HUES6 (cell line): Measurements from ENCODE around the gene GSC.
"Not testable (repeated sequence)": the region's sequence is repeated elsewhere in the genome, so short reads cannot be mapped to it uniquely, and the experiment has no call there.

Experiments
- H3K27ac ChIP-seq: 2 replicates; pipeline ENCODE4 v1.7.0; 2013; ENCODE audit warnings: low read depth, mild to moderate bottlenecking, low read length, inconsistent platforms
- H3K27me3 ChIP-seq: 2 replicates; pipeline ENCODE4 v1.6.1; 2013; ENCODE audit warnings: low read length; ENCODE audit not compliant: control insufficient read depth, insufficient read depth
- H3K36me3 ChIP-seq: 2 replicates; pipeline ENCODE4 v1.6.1; 2013; ENCODE audit warnings: low read length; ENCODE audit not compliant: control insufficient read depth, insufficient read depth
- H3K4me1 ChIP-seq: 2 replicates; pipeline ENCODE4 v1.6.1; 2013; ENCODE audit warnings: low read length; ENCODE audit not compliant: control insufficient read depth, insufficient read depth
- H3K4me3 ChIP-seq: 2 replicates; pipeline ENCODE4 v1.5.1; 2013; ENCODE audit warnings: low read depth, low read length
- H3K9ac ChIP-seq: one replicate; pipeline ENCODE4 v1.6.1; 2013; ENCODE audit warnings: mild to moderate bottlenecking, low read length
- H3K9me3 ChIP-seq: 2 replicates; pipeline ENCODE4 v1.6.1; 2013; ENCODE audit warnings: low read depth, low read length; ENCODE audit not compliant: control insufficient read depth, insufficient read depth

The GSC gene

GRCh38 chr14:94738097-94738496 is 31.8 kb downstream of the GSC start:
- Histone ChIP-seq H3K9ac (no peak overlapping the region), H3K4me1 (no peaks in the 10 kb centered on the region), H3K27me3 (no peaks in the 10 kb centered on the region), H3K27ac (no peak overlapping the region), H3K9me3 (no peaks in the 10 kb centered on the region), H3K36me3 (no peaks in the 10 kb centered on the region), H3K4me3 (no peak overlapping the region)

GRCh38 chr14:94728950-94729349 is 41.0 kb downstream of the GSC start:
- Histone ChIP-seq H3K27ac (no peak overlapping the region), H3K4me1 (no peaks in the 10 kb centered on the region), H3K36me3 (no peaks in the 10 kb centered on the region), H3K9ac (no peak overlapping the region), H3K4me3 (no peak overlapping the region), H3K9me3 (no peaks in the 10 kb centered on the region), H3K27me3 (no peaks in the 10 kb centered on the region)

- H3K27me3 ChIP-seq, H3K9me3 ChIP-seq, H3K9ac ChIP-seq, H3K27ac ChIP-seq, H3K4me3 ChIP-seq, H3K36me3 ChIP-seq, H3K4me1 ChIP-seq: not testable (repeated sequence)
Measured at GRCh38 chr14:94728440-94728839, 41.5 kb downstream of the GSC start.

- H3K4me1 ChIP-seq, H3K27me3 ChIP-seq, H3K36me3 ChIP-seq, H3K27ac ChIP-seq, H3K9me3 ChIP-seq, H3K4me3 ChIP-seq, H3K9ac ChIP-seq: not testable (repeated sequence)
Measured at GRCh38 chr14:94726649-94727048, 43.3 kb downstream of the GSC start.

GRCh38 chr14:94724993-94725392 is 44.9 kb downstream of the GSC start:
- no peaks in the 10 kb centered on the region for H3K27me3 ChIP-seq
- H3K9me3 ChIP-seq, result no peaks in the 10 kb centered on the region
- no peaks in the 10 kb centered on the region for H3K4me1 ChIP-seq
- H3K27ac ChIP-seq, result no peak overlapping the region
- no peak overlapping the region for H3K9ac ChIP-seq
- H3K36me3 ChIP-seq, result no peaks in the 10 kb centered on the region
- no peak overlapping the region for H3K4me3 ChIP-seq

GRCh38 chr14:94722397-94722796 is 47.5 kb downstream of the GSC start:
- Histone ChIP-seq H3K36me3 (no peaks in the 10 kb centered on the region), H3K9me3 (no peaks in the 10 kb centered on the region), H3K27ac (no peak overlapping the region), H3K9ac (no peak overlapping the region), H3K4me1 (no peaks in the 10 kb centered on the region), H3K4me3 (no peak overlapping the region), H3K27me3 (no peaks in the 10 kb centered on the region)
